K562 (cell line): Measurements from ENCODE around the gene SNX33. TPM values are rescaled to one million over a fixed set of nuclear protein-coding genes. Genes with fewer than 3 reads are reported as not detected.

Experiments
- ATAC-seq: fragments of 200-7000 bp; cut with Tn5 transposase; 3 replicates; pipeline ENCODE4 v1.9.1; 2020; ENCODE audit warnings: moderate library complexity
- BruUV-seq: library from RNA; stranded (reverse); fragments of 400-500 nt; replicated peaks from 2 replicates; lab custom pipeline; 2021; lab: Mats Ljungman, UMichigan
- CTCF ChIA-PET: fragments of 300-600 bp; formaldehyde crosslinking; extraction: SDS; loops from one replicate; lab custom pipeline; 2021; ENCODE audit warnings: low intra/inter-chr PET ratio; lab: Yijun Ruan, JAX
- POLR2A ChIA-PET: fragments of 300-600, 350-650 bp; sonication (Branson Sonifier 250); formaldehyde crosslinking; extraction: SDS; loops from one replicate; lab custom pipeline; 2021; ENCODE audit warnings: antibody characterized with exemption, inconsistent platforms; lab: Yijun Ruan, JAX
- DNase-seq, 4 experiments: peaks; one replicate each; pipeline versions ENCODE4 v3.0.0 to v3.0.0-alpha.2; 2011 to 2018; ENCODE audit warnings: low spot score in 3 of 4, mixed read lengths in 3 of 4; ENCODE audit errors: extremely low read depth in 1 of 4
- FAIRE-seq: peaks from 2 replicates; lab custom pipeline; 2011; peaks lifted over from hg19 to GRCh38; lab: Jason Lieb, UNC
- H2AFZ ChIP-seq: 2 replicates; pipeline ENCODE4 v1.6.0; 2011; ENCODE audit warnings: low read depth, low read length, control low read depth, inconsistent platforms
- H3K27ac ChIP-seq: fragments of 200-600 bp; 3 replicates; pipeline ENCODE4 v1.8.0; 2011; ENCODE audit warnings: low read depth, mild to moderate bottlenecking, control low read depth, inconsistent platforms, low read length, moderate library complexity, mixed read lengths; ENCODE audit errors: extremely low read depth
- H3K27me3 ChIP-seq, 2 experiments: fragments of 300-600 bp in 1 of 2; 2 replicates in 1 of 2; 3 replicates in 1 of 2; pipeline versions ENCODE4 v1.6.0 to v1.8.0; 2011; ENCODE audit warnings: inconsistent platforms in 2 of 2, low read length in 2 of 2, mild to moderate bottlenecking in 1 of 2, mixed read lengths in 1 of 2, moderate library complexity in 1 of 2; ENCODE audit not compliant: control insufficient read depth in 2 of 2, insufficient read depth in 2 of 2
- H3K36me3 ChIP-seq: fragments of 300-600 bp; 3 replicates; pipeline ENCODE4 v1.8.0; 2011; ENCODE audit warnings: mild to moderate bottlenecking, low read length, inconsistent platforms; ENCODE audit not compliant: control insufficient read depth, insufficient read depth
- H3K4me1 ChIP-seq, 2 experiments: fragments of 200-600 bp in 1 of 2; replicated peaks in 1 of 2; 2 replicates in 1 of 2; 3 replicates in 1 of 2; pipeline versions ENCODE4 v1.5.1 to v1.8.0; 2011; ENCODE audit warnings: inconsistent platforms in 2 of 2, low read length in 2 of 2, mild to moderate bottlenecking in 1 of 2, mixed read lengths in 1 of 2, moderate library complexity in 1 of 2; ENCODE audit not compliant: control insufficient read depth in 2 of 2, insufficient read depth in 2 of 2
- H3K4me2 ChIP-seq: 2 replicates; pipeline ENCODE4 v1.6.1; 2011; ENCODE audit warnings: low read length, control low read depth, inconsistent platforms, mixed read lengths; ENCODE audit not compliant: insufficient read depth
- H3K4me3 ChIP-seq: fragments of 200-600 bp; sonication (generic), shearing (Covaris generic); 2 replicates; pipeline ENCODE4 v1.5.1; 2016; ENCODE audit warnings: control low read depth, inconsistent platforms
- H3K79me2 ChIP-seq: fragments of 200-600 bp; 3 replicates; pipeline ENCODE4 v1.8.0; 2011; ENCODE audit warnings: low read length, inconsistent platforms; ENCODE audit not compliant: control insufficient read depth, insufficient read depth
- H3K9ac ChIP-seq, 2 experiments: 2 replicates each; pipeline versions ENCODE4 v1.6.0 to v1.6.1; 2011; ENCODE audit warnings: low read depth in 2 of 2, low read length in 2 of 2, control low read depth in 1 of 2, inconsistent platforms in 1 of 2, mild to moderate bottlenecking in 1 of 2, mixed read lengths in 1 of 2; ENCODE audit not compliant: insufficient read depth in 1 of 2
- H3K9me1 ChIP-seq: one replicate; pipeline ENCODE4 v1.6.0; 2011; ENCODE audit warnings: inconsistent platforms, mild to moderate bottlenecking, low read length, moderate library complexity; ENCODE audit not compliant: control insufficient read depth, insufficient read depth
- H3K9me3 ChIP-seq: replicated peaks from 2 replicates; pipeline ENCODE4 v1.5.1; 2011; ENCODE audit warnings: low read depth, low read length, inconsistent platforms; ENCODE audit not compliant: control insufficient read depth, insufficient read depth
- H4K20me1 ChIP-seq: replicated peaks from 2 replicates; pipeline ENCODE4 v1.6.1; 2011; ENCODE audit warnings: low read length, inconsistent platforms, mixed read lengths; ENCODE audit not compliant: control insufficient read depth, insufficient read depth
- RFX5 ChIP-seq: IDR thresholded peaks from 2 replicates; pipeline ENCODE4 v1.6.1; 2011; ENCODE audit warnings: low read depth, mild to moderate bottlenecking, improper control_type of control experiment, low read length
- TAF1 ChIP-seq: IDR thresholded peaks from 2 replicates; pipeline ENCODE4 v1.6.1; 2011; ENCODE audit warnings: mild to moderate bottlenecking, low read length, moderate library complexity; ENCODE audit not compliant: insufficient read depth, control insufficient read depth, severe bottlenecking; ENCODE audit errors: extremely low read depth
- ZNF133 ChIP-seq: fragments of 250-450 bp; sonication (Bioruptor Pico); IDR thresholded peaks from 2 replicates; pipeline ENCODE4 v1.4.0; 2020; ENCODE audit warnings: mild to moderate bottlenecking
- ZNF444 ChIP-seq: fragments of 250-450 bp; sonication (Bioruptor Pico); IDR thresholded peaks from 2 replicates; pipeline ENCODE4 v1.4.0; 2020; ENCODE audit warnings: mild to moderate bottlenecking, moderate library complexity
- WGBS: fragments of 100-300 bp; shearing (Covaris generic); methylation state at CpG from one replicate; pipeline ENCODE4 v1.1.6; 2016; ENCODE audit warnings: low coverage, mixed read lengths; ENCODE audit not compliant: insufficient coverage; ENCODE audit errors: missing lambda C conversion rate; 5-methylcytosine and 5-hydroxymethylcytosine counted together
- in situ Hi-C: fragments of 300-500 bp; cut with MboI; formaldehyde crosslinking; loops from 4 replicates; pipeline ENCODE4 v1.15.0; 2018; ENCODE audit warnings: inconsistent platforms, mixed read lengths
- intact Hi-C: fragments of 100-400 bp; cut with micrococcal nuclease; formaldehyde crosslinking; loops from 2 replicates; pipeline ENCODE4 v1.14.2; 2022
- polyA plus RNA-seq, 8 experiments: library from polyadenylated mRNA; depleted of rRNA in 4 of 8; stranded (reverse) in 5 of 8; unstranded in 3 of 8; fragments of >200 nt; fragmentation: Nextera tagmentation in 2 of 8; fragmentation: Illumina TruSeq in 1 of 8; extraction: Ambion mirVana in 2 of 8; extraction: Trizol in 1 of 8; gene quantifications; 2 replicates each; pipeline versions ENCODE4 v1.2.1 to v1.2.3, GENCODE V29; 2011 to 2014; ENCODE audit warnings: inconsistent platforms in 1 of 8, missing spikeins in 1 of 8
- total RNA-seq, 7 experiments: library from RNA; depleted of rRNA in 6 of 7; stranded (reverse); fragments of >200 nt in 6 of 7; fragmentation: Illumina TruSeq in 2 of 7; extraction: Trizol in 2 of 7; gene quantifications; 2 replicates each; pipeline versions ENCODE4 v1.2.1 to v1.2.3, GENCODE V29; 2011 to 2021; ENCODE audit warnings: low replicate concordance in 1 of 7
- TF ChIP-seq, protein P1 (sequence below): fragments of 250-450 bp; sonication (Bioruptor Pico); IDR thresholded peaks from 2 replicates; pipeline ENCODE4 v1.4.0; 2020; ENCODE audit warnings: mild to moderate bottlenecking
- TF ChIP-seq, protein P2 (sequence below): sonication (generic); formaldehyde crosslinking; IDR thresholded peaks from 2 replicates; pipeline ENCODE4 v1.9.0; 2022; ENCODE audit warnings: mild to moderate bottlenecking, missing genetic modification reagents
- TF ChIP-seq, protein P3 (sequence below): fragments of 250-450 bp; sonication (Bioruptor Pico); IDR thresholded peaks from 2 replicates; pipeline ENCODE4 v1.9.0; 2021; ENCODE audit warnings: mild to moderate bottlenecking

Gene SNX33
- total and polyA plus RNA-seq, 9 of the 15 experiments (the other 6 are each of a cell fraction or from before 2014, with no cell fraction given) = 1.4 to 14.1 (median 8.2) TPM

DNA sequence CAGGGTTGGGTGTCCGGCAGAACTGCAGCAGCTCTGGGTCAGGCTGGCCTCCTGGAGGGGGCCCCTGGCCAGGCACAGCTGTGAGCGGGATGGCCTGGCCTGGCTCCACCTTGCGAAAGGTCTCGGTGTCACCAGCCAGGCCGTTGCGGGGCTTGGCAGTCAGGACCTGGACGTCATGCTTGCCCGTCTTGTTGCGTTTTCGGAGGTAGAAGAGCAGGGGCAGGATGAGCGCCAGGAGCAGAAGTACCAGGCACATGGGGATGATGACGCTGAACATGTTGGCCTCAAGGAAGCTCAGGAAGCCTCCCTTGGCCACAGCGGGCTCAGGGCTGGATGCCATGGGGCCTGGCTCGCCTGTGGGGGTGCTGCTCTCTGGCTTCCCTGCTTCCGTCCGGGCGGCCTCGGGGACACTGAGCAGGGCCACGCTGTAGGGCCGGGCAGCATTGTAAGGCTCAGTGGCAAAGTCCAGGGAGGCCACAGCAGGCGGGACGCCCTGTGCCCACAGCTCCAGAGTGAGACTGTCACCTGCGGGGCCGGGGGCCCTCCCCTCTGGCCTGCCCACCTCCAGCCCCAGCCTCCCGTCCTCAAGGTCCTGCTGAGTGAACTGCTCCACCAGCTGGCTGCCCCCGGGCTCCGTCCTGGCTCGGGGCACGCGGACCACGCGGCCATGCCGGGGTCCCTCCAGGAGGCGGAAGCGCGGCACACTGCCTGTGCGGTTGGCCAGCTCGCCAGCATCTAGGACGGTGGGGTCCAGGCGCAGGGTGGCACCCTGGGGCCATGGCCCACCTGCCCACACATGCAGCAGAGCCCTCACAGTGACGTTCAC, 28.1 kb downstream of the SNX33 start:
- ATAC-seq = no peak

More for the DNA sequence above, 28.1 kb downstream of the SNX33 start:
- H3K9ac ChIP-seq = peak overlapping the region in 1 of 2 experiments; percentile 48; a peak in 1 of 4 replicates
- no peak overlapping the region for H2AFZ ChIP-seq
- WGBS = 77% methylated on average over 28 of the region's 41 CpGs
- H3K4me2 ChIP-seq = no peak overlapping the region
- H3K27me3 ChIP-seq = no peaks in the 10 kb centered on the region
- no peaks in the 10 kb centered on the region for H3K36me3 ChIP-seq
- ChIA-PET CTCF (no interaction called here), POLR2A (no interaction called here)
- H3K9me1 ChIP-seq = no peaks in the 10 kb centered on the region
- in situ Hi-C loops = loop anchor here (5.0 to 10.0 kb wide), 2 partner anchors 308 to 651 kb away; partner anchors contain the start of genes MAN2C1 and PPCDC
- DNase-seq (no peak), FAIRE-seq (no peak)
- peaks cover 10 to 47% of the 10 kb centered on the region in 2 experiments; a peak in 4 of 5 replicates for H3K4me1 ChIP-seq
- H3K9me3 ChIP-seq = no peaks in the 10 kb centered on the region
- TF ChIP-seq TAF1 (no peak), ZNF444 (no peak), ZNF133 (CRISPR knock-in tag) (no peak), RFX5 (no peak)
- TF ChIP-seq, protein P1, sequence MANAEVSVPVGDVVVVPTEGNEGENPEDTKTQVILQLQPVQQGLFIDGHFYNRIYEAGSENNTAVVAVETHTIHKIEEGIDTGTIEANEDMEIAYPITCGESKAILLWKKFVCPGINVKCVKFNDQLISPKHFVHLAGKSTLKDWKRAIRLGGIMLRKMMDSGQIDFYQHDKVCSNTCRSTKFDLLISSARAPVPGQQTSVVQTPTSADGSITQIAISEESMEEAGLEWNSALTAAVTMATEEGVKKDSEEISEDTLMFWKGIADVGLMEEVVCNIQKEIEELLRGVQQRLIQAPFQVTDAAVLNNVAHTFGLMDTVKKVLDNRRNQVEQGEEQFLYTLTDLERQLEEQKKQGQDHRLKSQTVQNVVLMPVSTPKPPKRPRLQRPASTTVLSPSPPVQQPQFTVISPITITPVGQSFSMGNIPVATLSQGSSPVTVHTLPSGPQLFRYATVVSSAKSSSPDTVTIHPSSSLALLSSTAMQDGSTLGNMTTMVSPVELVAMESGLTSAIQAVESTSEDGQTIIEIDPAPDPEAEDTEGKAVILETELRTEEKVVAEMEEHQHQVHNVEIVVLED = no peak
- TF ChIP-seq, protein P2, sequence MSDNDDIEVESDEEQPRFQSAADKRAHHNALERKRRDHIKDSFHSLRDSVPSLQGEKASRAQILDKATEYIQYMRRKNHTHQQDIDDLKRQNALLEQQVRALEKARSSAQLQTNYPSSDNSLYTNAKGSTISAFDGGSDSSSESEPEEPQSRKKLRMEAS (CRISPR knock-in tag) = 0 out of 2 replicates have a peak, but pooled peaks have one; percentile 16
- TF ChIP-seq, protein P3, sequence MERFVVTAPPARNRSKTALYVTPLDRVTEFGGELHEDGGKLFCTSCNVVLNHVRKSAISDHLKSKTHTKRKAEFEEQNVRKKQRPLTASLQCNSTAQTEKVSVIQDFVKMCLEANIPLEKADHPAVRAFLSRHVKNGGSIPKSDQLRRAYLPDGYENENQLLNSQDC = no peak
- BruUV-seq = no TSS peak
- no peak overlapping the region for H3K27ac ChIP-seq
- intact Hi-C loops = no loop called here
- H3K79me2 ChIP-seq = no peaks in the 10 kb centered on the region
- H4K20me1 ChIP-seq = peaks cover 3% of the 10 kb centered on the region; the same call in 1 of the 2 replicates
- H3K4me3 ChIP-seq = no peak overlapping the region
